ENCODE data around the gene GAREM1. TPM values are rescaled to one million over a fixed set of nuclear protein-coding genes. Genes with fewer than 3 reads are reported as not detected.

Gene GAREM1
- total RNA-seq, 1 experiment from 2014 or later = 11.1 TPM

GRCh38 chr18:32368170-32368569 lies 102.5 kb downstream of the GAREM1 start (continued):
- TF ChIP-seq POLR2AphosphoS5 (IDR thresholded peaks at IDR 0.05; ENCODE audit: low read depth, low read length) = no peak

- H4K20me1 ChIP-seq (ENCODE audit: insufficient read depth) = no peaks in the 10 kb centered on the region
- no peak overlapping the region for H2AFZ ChIP-seq (ENCODE audit: low read depth, low read length, poor library complexity, severe bottlenecking)
- H3K9ac ChIP-seq (ENCODE audit: low read length) = no peak overlapping the region
- peaks cover 18 to 22% of the 10 kb centered on the region in 2 experiments for H3K4me1 ChIP-seq (ENCODE audit: control insufficient read depth in 1 of 2, insufficient read depth in 2 of 2, low read length in 2 of 2)
- no peak for ATAC-seq
- no peak overlapping the region for H3K27ac ChIP-seq (ENCODE audit: low read depth, low read length)
- TF ChIP-seq EZH2phosphoT487 (IDR thresholded peaks at IDR 0.05; ENCODE audit: borderline replicate concordance) = no peak
- TF ChIP-seq RAD21 (IDR thresholded peaks at IDR 0.05; ENCODE audit: low read depth) = no peak
- no peak for TF ChIP-seq EZH2 (IDR thresholded peaks at IDR 0.05)
- no peak for TF ChIP-seq JUND (IDR thresholded peaks at IDR 0.05)
- no peak for TF ChIP-seq SIN3A (IDR thresholded peaks at IDR 0.05; ENCODE audit: low read depth)
- no peak for TF ChIP-seq SP1 (IDR thresholded peaks at IDR 0.05; ENCODE audit: low read depth)
- TF ChIP-seq REST (IDR thresholded peaks at IDR 0.05; ENCODE audit: low read depth) = no peak
- TF ChIP-seq EGR1 (IDR thresholded peaks at IDR 0.05; ENCODE audit: low read depth) = no peak
- TF ChIP-seq CTCF (IDR thresholded peaks at IDR 0.05 in 2 of 3, conservative IDR thresholded peaks at IDR 0.05 in 1 of 3; ENCODE audit: borderline replicate concordance in 1 of 3, insufficient read depth in 1 of 3, low read depth in 2 of 3, low read length in 2 of 3) = no peak
- no peak for TF ChIP-seq POLR2AphosphoS5 (IDR thresholded peaks at IDR 0.05; ENCODE audit: low read depth, low read length)
- no peak for TF ChIP-seq TCF7L2 (IDR thresholded peaks at IDR 0.05; ENCODE audit: borderline replicate concordance, extremely low read depth, insufficient read depth, insufficient read length)
- no peak for TF ChIP-seq CEBPB (IDR thresholded peaks at IDR 0.05; ENCODE audit: low read depth)
- TF ChIP-seq ZNF274 (IDR thresholded peaks at IDR 0.05; ENCODE audit: low read depth, low read length) = no peak
- TF ChIP-seq YY1 (IDR thresholded peaks at IDR 0.05; ENCODE audit: extremely low read depth, insufficient replicate concordance, low read depth, low read length) = no peak
- no peak for TF ChIP-seq ELF1 (IDR thresholded peaks at IDR 0.05; ENCODE audit: borderline replicate concordance, low read depth)
- no peak overlapping the region for H3K4me2 ChIP-seq (ENCODE audit: low read length)
- no TSS peak for BruUV-seq (replicated peaks)
- intact Hi-C loops (cut with micrococcal nuclease) = no loop called here
- ChIA-PET RAD21 (ENCODE audit: low non-redundant PET in 1 of 2, low total read pairs in 2 of 2, uncharacterized antibody in 2 of 2, unreplicated experiment in 2 of 2) (no interaction called here), CTCF (no interaction called here), POLR2A (no interaction called here)
- no peaks in the 10 kb centered on the region for H3K9me3 ChIP-seq (ENCODE audit: control insufficient read depth in 1 of 2, insufficient read depth in 1 of 2, low read depth in 1 of 2, low read length in 2 of 2)
- H3K4me3 ChIP-seq (replicated peaks in 1 of 2; ENCODE audit: low read depth in 1 of 2, low read length in 2 of 2) = no peak overlapping the region
- no peaks in the 10 kb centered on the region for H3K27me3 ChIP-seq (ENCODE audit: insufficient read depth, low read length)
- DNase-seq (ENCODE audit: low read depth, low spot score) = no peak
- H3K36me3 ChIP-seq (ENCODE audit: control insufficient read depth in 1 of 2, insufficient read depth in 2 of 2, low read length in 2 of 2) = no peaks in the 10 kb centered on the region
- H3K9me2 ChIP-seq (ENCODE audit: insufficient read depth) = no peaks in the 10 kb centered on the region
- no peaks in the 10 kb centered on the region for H3K79me2 ChIP-seq (ENCODE audit: insufficient read depth, low read length)
These were observed 103.8 kb downstream of the GAREM1 start for GRCh38 chr18:32366586-32367538.

All from HCT116 (cell line).